PC-9 (cell line): Measurements from ENCODE around the gene CYTH2.

Experiments used
- EZH2 ChIP-seq: fragments of 200-600 bp; sonication (generic); IDR thresholded peaks from 2 replicates; pipeline ENCODE4 v1.8.0; 2017; ENCODE audit warnings: antibody characterized with exemption, low read depth
- TF ChIP-seq, protein P1 (sequence below): fragments of 200-600 bp; sonication (generic); conservative IDR thresholded peaks from 2 replicates; pipeline ENCODE4 v1.6.1; 2017; ENCODE audit warnings: mixed run types, antibody characterized with exemption, mild to moderate bottlenecking, moderate library complexity

DNA sequence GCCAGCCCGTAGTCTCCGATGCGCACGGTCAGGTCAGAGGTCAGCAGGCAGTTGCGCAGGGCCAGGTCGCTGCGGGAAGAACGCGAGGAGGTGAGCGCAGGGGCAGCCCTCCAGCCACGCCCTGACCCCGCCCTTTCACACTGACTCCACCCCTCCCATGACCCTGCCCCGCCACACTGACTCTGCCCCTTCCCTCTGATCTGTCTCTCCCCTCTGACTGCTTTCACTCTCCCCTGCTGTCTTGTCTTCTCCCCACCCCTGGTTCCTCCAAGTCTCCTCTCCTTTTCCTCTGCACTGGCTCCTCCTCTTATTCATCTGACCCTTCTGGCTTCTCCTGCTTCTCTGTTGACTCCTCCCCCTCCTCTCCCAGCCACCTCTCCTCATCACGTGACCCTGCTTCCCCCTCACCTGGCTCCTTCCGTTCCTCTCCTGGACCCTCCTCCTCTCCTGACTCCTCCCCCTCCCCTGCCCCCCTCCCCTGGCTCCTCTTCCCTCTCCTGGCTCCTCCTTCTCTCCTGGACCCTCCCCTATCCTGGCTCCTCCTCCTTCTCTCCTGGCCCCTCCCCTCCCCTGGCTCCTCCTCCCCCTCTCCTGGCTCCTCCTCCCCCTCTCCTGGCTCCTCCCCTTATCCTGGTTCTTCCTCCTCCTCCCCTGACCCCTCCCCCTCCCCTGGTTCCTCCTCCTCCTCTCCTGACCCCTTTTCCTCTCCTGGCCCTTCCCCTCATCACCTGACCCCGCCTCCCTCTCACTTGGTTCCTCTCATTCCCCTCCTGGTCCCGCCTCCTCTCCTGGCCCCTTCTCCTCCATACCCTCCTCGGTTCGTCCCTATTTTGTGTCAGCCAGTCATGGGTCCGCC, 32.6 kb downstream of the CYTH2 start:
- TF ChIP-seq, protein P1, sequence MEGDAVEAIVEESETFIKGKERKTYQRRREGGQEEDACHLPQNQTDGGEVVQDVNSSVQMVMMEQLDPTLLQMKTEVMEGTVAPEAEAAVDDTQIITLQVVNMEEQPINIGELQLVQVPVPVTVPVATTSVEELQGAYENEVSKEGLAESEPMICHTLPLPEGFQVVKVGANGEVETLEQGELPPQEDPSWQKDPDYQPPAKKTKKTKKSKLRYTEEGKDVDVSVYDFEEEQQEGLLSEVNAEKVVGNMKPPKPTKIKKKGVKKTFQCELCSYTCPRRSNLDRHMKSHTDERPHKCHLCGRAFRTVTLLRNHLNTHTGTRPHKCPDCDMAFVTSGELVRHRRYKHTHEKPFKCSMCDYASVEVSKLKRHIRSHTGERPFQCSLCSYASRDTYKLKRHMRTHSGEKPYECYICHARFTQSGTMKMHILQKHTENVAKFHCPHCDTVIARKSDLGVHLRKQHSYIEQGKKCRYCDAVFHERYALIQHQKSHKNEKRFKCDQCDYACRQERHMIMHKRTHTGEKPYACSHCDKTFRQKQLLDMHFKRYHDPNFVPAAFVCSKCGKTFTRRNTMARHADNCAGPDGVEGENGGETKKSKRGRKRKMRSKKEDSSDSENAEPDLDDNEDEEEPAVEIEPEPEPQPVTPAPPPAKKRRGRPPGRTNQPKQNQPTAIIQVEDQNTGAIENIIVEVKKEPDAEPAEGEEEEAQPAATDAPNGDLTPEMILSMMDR, result no peak
- no peak for TF ChIP-seq EZH2
